ENCODE measurements around the gene TSPAN18. TPM values are rescaled to one million over a fixed set of nuclear protein-coding genes. Genes with fewer than 3 reads are reported as not detected.

The TSPAN18 gene
- total and polyA plus RNA-seq, 2 experiments from 2014 or later, result 0.20 to 0.54 TPM

DNA sequence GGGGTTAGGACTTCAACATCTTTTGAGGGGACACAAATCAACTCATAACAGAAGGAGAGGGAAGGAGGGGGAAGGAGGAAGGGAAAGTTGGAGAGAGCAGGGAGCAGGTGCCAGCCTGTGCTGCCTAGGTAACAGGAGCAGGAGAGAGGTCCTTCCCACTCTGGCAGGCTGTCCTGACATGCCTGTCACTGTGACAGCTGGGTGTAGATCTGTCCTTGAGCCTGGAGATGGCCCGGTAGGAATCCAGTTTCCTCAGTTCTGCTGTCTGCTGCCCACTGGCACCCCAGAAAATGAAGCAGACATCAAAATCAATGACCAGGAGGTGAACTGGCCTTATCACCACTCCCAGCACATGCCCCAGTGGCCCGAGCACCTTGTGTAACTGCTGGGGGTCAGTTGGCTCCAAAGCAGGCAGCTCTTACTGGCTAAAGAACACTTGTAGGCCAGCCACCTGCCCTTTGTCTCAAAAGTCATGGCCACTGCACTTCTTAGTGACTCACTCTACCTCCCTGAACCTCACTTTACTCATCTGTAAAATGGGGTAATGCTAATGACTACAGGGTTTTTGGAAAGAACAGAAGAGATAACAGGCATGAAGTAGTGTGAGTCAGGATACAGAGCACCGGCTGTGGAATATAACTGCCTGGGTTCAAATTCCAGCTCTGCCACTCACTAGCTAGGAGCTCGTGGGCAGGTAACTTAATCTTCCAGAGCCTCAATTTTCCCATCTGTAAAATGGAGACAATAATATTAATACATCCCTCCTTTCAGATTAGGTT lies 8.0 kb upstream of the TSPAN18 start:
- TF ChIP-seq EZH2phosphoT487 (IDR thresholded peaks at IDR 0.05; ENCODE audit: insufficient read depth, low read depth), result no peak
- no peak for TF ChIP-seq EZH2 (IDR thresholded peaks at IDR 0.05; ENCODE audit: insufficient read depth, poor library complexity, severe bottlenecking)
- no peak overlapping the region for H3K4me3 ChIP-seq
- no peak for DNase-seq
- peaks cover 13% of the 10 kb centered on the region for H3K27me3 ChIP-seq (replicated peaks; ENCODE audit: insufficient read depth)
- no peak overlapping the region for H2AFZ ChIP-seq
- no peak overlapping the region for H3K4me2 ChIP-seq (ENCODE audit: unreplicated experiment)
- no peaks in the 10 kb centered on the region for H4K20me1 ChIP-seq (ENCODE audit: insufficient read depth)
- in situ Hi-C loops (cut with MboI), result no loop called here
- H3F3A ChIP-seq (ENCODE audit: insufficient read depth), result no peaks in the 10 kb centered on the region
- WGBS, 2 experiments (ENCODE audit: low coverage in 1 of 2, low lambda C conversion rate in 2 of 2, missing lambda C conversion rate in 2 of 2), result 56 to 61% methylated on average over 4 of the region's 4 CpGs
- H3K36me3 ChIP-seq (ENCODE audit: low read depth), result no peaks in the 10 kb centered on the region
- H3K4me1 ChIP-seq (ENCODE audit: insufficient read depth), result no peaks in the 10 kb centered on the region
- no peak overlapping the region for H3K27ac ChIP-seq
- H3K9ac ChIP-seq, result no peak overlapping the region
- H3K9me3 ChIP-seq (ENCODE audit: low read depth), result no peaks in the 10 kb centered on the region
- H3K79me2 ChIP-seq (ENCODE audit: insufficient read depth), result no peaks in the 10 kb centered on the region
- no peaks in the 10 kb centered on the region for H3K9me2 ChIP-seq (ENCODE audit: insufficient read depth)

DNA sequence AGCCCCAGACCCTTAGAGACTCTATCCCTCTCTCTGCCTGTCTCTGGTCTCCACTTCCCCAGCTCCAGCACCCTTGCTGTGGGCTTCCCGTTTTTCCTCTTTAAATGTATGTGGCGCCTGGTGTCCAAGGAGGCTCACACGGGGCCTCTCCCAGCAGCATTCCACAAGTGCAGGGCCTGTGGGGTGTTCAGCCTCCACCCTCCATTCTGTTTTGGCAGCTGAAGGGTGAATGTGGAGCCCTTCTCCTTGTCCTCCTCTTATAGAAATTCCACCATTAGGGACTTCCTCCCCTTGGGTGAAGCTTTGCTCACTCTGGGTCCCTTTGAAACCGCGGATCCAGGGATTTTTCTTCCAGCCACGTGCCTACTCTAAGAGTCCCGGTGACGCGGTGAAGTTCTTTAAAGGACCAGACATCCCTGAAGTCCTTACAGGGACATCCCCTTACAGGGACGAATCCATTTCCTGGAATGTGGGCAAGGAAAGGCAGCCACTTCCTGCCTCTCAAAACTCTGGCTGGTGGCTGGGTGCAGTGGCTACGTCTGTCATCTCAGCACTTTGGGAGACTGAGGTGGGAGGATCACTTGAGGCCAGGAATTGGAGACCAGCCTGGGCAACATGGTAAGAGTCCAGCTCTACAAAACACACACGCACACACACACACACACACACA lies 1.6 kb upstream of the TSPAN18 start:
- H3K4me3 ChIP-seq, result no peak overlapping the region
- H3K27me3 ChIP-seq (replicated peaks; ENCODE audit: insufficient read depth), result peaks cover 31% of the 10 kb centered on the region
- H3K9me3 ChIP-seq (ENCODE audit: low read depth), result no peaks in the 10 kb centered on the region
- no peaks in the 10 kb centered on the region for H3K4me1 ChIP-seq (ENCODE audit: insufficient read depth)
- in situ Hi-C loops (cut with MboI), result loop anchor here (5.0 kb wide), 1 partner anchor 167 kb away; no protein-coding TSS in a partner anchor
- H3K36me3 ChIP-seq (ENCODE audit: low read depth), result no peaks in the 10 kb centered on the region
- no peak overlapping the region for H3K4me2 ChIP-seq (ENCODE audit: unreplicated experiment)
- H3K27ac ChIP-seq, result no peak overlapping the region
- no peak overlapping the region for H3K9ac ChIP-seq
- no peaks in the 10 kb centered on the region for H3F3A ChIP-seq (ENCODE audit: insufficient read depth)
- H3K9me2 ChIP-seq (ENCODE audit: insufficient read depth), result no peaks in the 10 kb centered on the region
- WGBS, 2 experiments (ENCODE audit: low coverage in 1 of 2, low lambda C conversion rate in 2 of 2, missing lambda C conversion rate in 2 of 2), result 24 to 26% methylated on average over 12 of the region's 12 CpGs
- DNase-seq, result peak; percentile 21
- no peak overlapping the region for H2AFZ ChIP-seq
- TF ChIP-seq EZH2 (IDR thresholded peaks at IDR 0.05; ENCODE audit: insufficient read depth, poor library complexity, severe bottlenecking), result no peak
- no peaks in the 10 kb centered on the region for H4K20me1 ChIP-seq (ENCODE audit: insufficient read depth)
- no peaks in the 10 kb centered on the region for H3K79me2 ChIP-seq (ENCODE audit: insufficient read depth)

DNA sequence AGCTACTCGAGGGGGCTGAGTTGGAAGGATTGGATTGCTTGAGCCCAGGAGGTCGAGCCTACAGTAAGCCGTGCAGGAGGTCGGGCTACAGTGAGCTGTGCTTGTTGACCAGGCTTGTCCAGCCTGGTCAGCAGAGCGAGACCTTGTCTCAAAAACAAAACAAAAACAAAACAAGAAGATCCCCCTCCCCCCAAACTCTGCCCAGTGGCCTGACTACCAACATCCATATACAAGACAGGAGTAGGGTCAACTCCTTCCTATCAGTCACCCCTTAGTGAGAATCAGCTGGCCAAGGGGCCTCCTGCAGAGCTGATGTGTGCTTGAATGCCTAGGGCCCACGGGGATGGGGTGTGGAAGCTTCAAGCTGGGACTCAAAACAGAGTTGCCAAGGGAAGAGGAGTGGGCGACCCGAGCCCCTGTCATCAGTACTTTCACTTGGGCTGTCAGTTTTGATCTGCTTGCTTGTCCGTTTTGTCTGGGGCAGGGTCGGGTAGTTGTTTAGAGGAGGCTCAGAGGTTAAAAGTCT lies 942 bp upstream of the TSPAN18 start:
- in situ Hi-C loops (cut with MboI), result loop anchor here (5.0 kb wide), 1 partner anchor 166 kb away; no protein-coding TSS in a partner anchor
- no peak overlapping the region for H3K27ac ChIP-seq
- no peaks in the 10 kb centered on the region for H3K4me1 ChIP-seq (ENCODE audit: insufficient read depth)
- no peaks in the 10 kb centered on the region for H3F3A ChIP-seq (ENCODE audit: insufficient read depth)
- H3K79me2 ChIP-seq (ENCODE audit: insufficient read depth), result no peaks in the 10 kb centered on the region
- no peak overlapping the region for H3K9ac ChIP-seq
- 64 to 68% methylated on average over 10 of the region's 10 CpGs for WGBS, 2 experiments (ENCODE audit: low coverage in 1 of 2, low lambda C conversion rate in 2 of 2, missing lambda C conversion rate in 2 of 2)
- peaks cover 36% of the 10 kb centered on the region for H3K27me3 ChIP-seq (replicated peaks; ENCODE audit: insufficient read depth)
- H2AFZ ChIP-seq, result no peak overlapping the region
- H4K20me1 ChIP-seq (ENCODE audit: insufficient read depth), result no peaks in the 10 kb centered on the region
- TF ChIP-seq EZH2 (IDR thresholded peaks at IDR 0.05; ENCODE audit: insufficient read depth, poor library complexity, severe bottlenecking), result no peak
- no peak for TF ChIP-seq EZH2phosphoT487 (IDR thresholded peaks at IDR 0.05; ENCODE audit: insufficient read depth, low read depth)
- no peaks in the 10 kb centered on the region for H3K9me2 ChIP-seq (ENCODE audit: insufficient read depth)
- DNase-seq, result no peak
- no peak overlapping the region for H3K4me3 ChIP-seq
- H3K9me3 ChIP-seq (ENCODE audit: low read depth), result no peaks in the 10 kb centered on the region
- H3K4me2 ChIP-seq (ENCODE audit: unreplicated experiment), result no peak overlapping the region
- no peaks in the 10 kb centered on the region for H3K36me3 ChIP-seq (ENCODE audit: low read depth)

DNA sequence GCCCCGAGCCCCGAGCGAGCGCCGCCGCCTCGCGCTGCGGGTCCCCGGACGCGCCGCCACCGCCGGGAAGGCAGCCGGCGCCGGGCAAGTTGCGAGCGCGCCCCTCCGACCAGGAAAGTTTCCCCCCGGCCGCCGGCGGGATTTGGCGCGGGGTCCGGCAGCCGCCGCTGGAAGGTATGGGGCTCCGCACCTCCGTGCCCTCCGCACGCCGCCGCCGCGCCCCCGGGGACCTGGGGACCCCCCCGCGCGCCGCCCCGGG lies 281 bp downstream of the TSPAN18 start:
- Histone ChIP-seq H3K79me2 (ENCODE audit: insufficient read depth) (no peaks in the 10 kb centered on the region), H3K4me2 (ENCODE audit: unreplicated experiment) (peak overlapping the region; percentile 71), H3K4me3 (peak overlapping the region; percentile 66), H2AFZ (peak overlapping the region; percentile 32), H3F3A (ENCODE audit: insufficient read depth) (no peaks in the 10 kb centered on the region), H3K27ac (no peak overlapping the region), H3K9ac (no peak overlapping the region), H3K4me1 (ENCODE audit: insufficient read depth) (no peaks in the 10 kb centered on the region), H4K20me1 (ENCODE audit: insufficient read depth) (no peaks in the 10 kb centered on the region), H3K27me3 (replicated peaks; ENCODE audit: insufficient read depth) (peaks cover 48% of the 10 kb centered on the region), H3K36me3 (ENCODE audit: low read depth) (no peaks in the 10 kb centered on the region), H3K9me2 (ENCODE audit: insufficient read depth) (no peaks in the 10 kb centered on the region), H3K9me3 (ENCODE audit: low read depth) (no peaks in the 10 kb centered on the region)
- TF ChIP-seq EZH2 (IDR thresholded peaks at IDR 0.05; ENCODE audit: insufficient read depth, poor library complexity, severe bottlenecking) (no peak), EZH2phosphoT487 (IDR thresholded peaks at IDR 0.05; ENCODE audit: insufficient read depth, low read depth) (no peak; the same call in 1 of the 2 replicates)
- DNase-seq, result no peak
- WGBS, 2 experiments (ENCODE audit: low coverage in 1 of 2, low lambda C conversion rate in 2 of 2, missing lambda C conversion rate in 2 of 2), result 0 to 2% methylated on average over 4 to 32 of the region's 45 CpGs
- in situ Hi-C loops (cut with MboI), result loop anchor here (5.0 kb wide), 1 partner anchor 165 kb away; no protein-coding TSS in a partner anchor

Data from GM23248 (cell line).